Measurements from ENCODE around the gene EPHB2.

- TF ChIP-seq CTCF (IDR thresholded peaks at IDR 0.05) (no peak), POLR2A (IDR thresholded peaks at IDR 0.05) (no peak), POLR2AphosphoS5 (IDR thresholded peaks at IDR 0.05) (no peak)
Measured at GRCh38 chr1:22922640-22923039, 212.0 kb downstream of the EPHB2 start.

All from sigmoid colon (tissue), 4 donors.